Right atrium auricular region (tissue), 2 donors: Measurements from ENCODE around the gene BRD4. TPM values are rescaled to one million over a fixed set of nuclear protein-coding genes. Genes with fewer than 3 reads are reported as not detected.

Experiments
- DNase-seq: peaks from one replicate; pipeline ENCODE4 v3.0.0-alpha.2; 2019; ENCODE audit warnings: low spot score
- H3K27ac ChIP-seq, 2 donors: fragments of 200-600 bp; sonication (generic); 1 replicate in 1 of 2; 2 replicates in 1 of 2; pipeline ENCODE4 v1.5.1; 2016 to 2019
- H3K27me3 ChIP-seq, 2 donors: fragments of 200-600 bp; sonication (generic); one replicate each; pipeline versions ENCODE4 v1.5.1 to v1.6.0; 2017 to 2019
- H3K36me3 ChIP-seq: fragments of 200-600 bp; sonication (generic); one replicate; pipeline ENCODE4 v1.5.1; 2016
- H3K4me1 ChIP-seq, 2 donors: fragments of 200-600 bp; sonication (generic); one replicate each; pipeline versions ENCODE4 v1.5.1 to v1.6.0; 2017 to 2019
- H3K4me3 ChIP-seq, 2 donors: fragments of 200-600 bp; sonication (generic); 1 replicate in 1 of 2; 2 replicates in 1 of 2; pipeline ENCODE4 v1.5.1; 2017 to 2019; ENCODE audit warnings: mild to moderate bottlenecking in 1 of 2, moderate library complexity in 1 of 2
- H3K9me3 ChIP-seq, 2 donors: fragments of 200-600 bp; sonication (generic); one replicate each; pipeline ENCODE4 v1.5.1; 2019
- CTCF ChIP-seq, 2 donors: fragments of 200-600 bp; sonication (generic); IDR thresholded peaks; one replicate each; pipeline ENCODE4 v1.5.1; 2019; ENCODE audit warnings: antibody characterized with exemption in 2 of 2
- total RNA-seq, 2 donors: library from RNA; depleted of rRNA; stranded (reverse); fragments of >200 nt; gene quantifications; one replicate each; pipeline ENCODE4 v1.1.0, GENCODE V29; 2016

The BRD4 gene
- total RNA-seq, 2 donors from 2014 or later, result 23.6 to 41.0 TPM

- Histone ChIP-seq H3K4me1 (peaks cover 0 to 64% of the 10 kb centered on the region in 2 donors), H3K27ac (peak overlapping the region in 1 of 2 donors; percentile 4), H3K36me3 (peaks cover 57% of the 10 kb centered on the region), H3K9me3 (no peaks in the 10 kb centered on the region), H3K27me3 (no peaks in the 10 kb centered on the region), H3K4me3 (no peak overlapping the region)
- no peak for TF ChIP-seq CTCF (IDR thresholded peaks at IDR 0.05)
- no peak for DNase-seq
Observed at GRCh38 chr19:15372470-15372869, 40.1 kb upstream of the BRD4 start.

GRCh38 chr19:15371786-15372380, 39.5 kb upstream of the BRD4 start:
- no peak for TF ChIP-seq CTCF (IDR thresholded peaks at IDR 0.05)
- Histone ChIP-seq H3K4me3 (no peak overlapping the region), H3K36me3 (peaks cover 63% of the 10 kb centered on the region), H3K27me3 (no peaks in the 10 kb centered on the region), H3K4me1 (peaks cover 0 to 64% of the 10 kb centered on the region in 2 donors), H3K27ac (peak overlapping the region in 1 of 2 donors; percentile 4), H3K9me3 (no peaks in the 10 kb centered on the region)
- no peak for DNase-seq

GRCh38 chr19:15371119-15371518, 38.8 kb upstream of the BRD4 start:
- Histone ChIP-seq H3K9me3 (no peaks in the 10 kb centered on the region), H3K27me3 (no peaks in the 10 kb centered on the region), H3K36me3 (peaks cover 69% of the 10 kb centered on the region), H3K4me3 (no peak overlapping the region), H3K27ac (no peak overlapping the region), H3K4me1 (peaks cover 0 to 58% of the 10 kb centered on the region in 2 donors)
- DNase-seq, result no peak
- no peak for TF ChIP-seq CTCF (IDR thresholded peaks at IDR 0.05)

- Histone ChIP-seq H3K4me3 (no peak overlapping the region), H3K9me3 (no peaks in the 10 kb centered on the region), H3K27ac (no peak overlapping the region), H3K4me1 (peaks cover 0 to 44% of the 10 kb centered on the region in 2 donors), H3K27me3 (no peaks in the 10 kb centered on the region), H3K36me3 (peaks cover 81% of the 10 kb centered on the region)
- DNase-seq, result no peak
- no peak for TF ChIP-seq CTCF (IDR thresholded peaks at IDR 0.05)
Observed at GRCh38 chr19:15369594-15369891, 37.2 kb upstream of the BRD4 start.

- Histone ChIP-seq H3K9me3 (no peaks in the 10 kb centered on the region), H3K27ac (peak overlapping the region in 1 of 2 donors; percentile 68), H3K27me3 (no peaks in the 10 kb centered on the region), H3K36me3 (peaks cover 82% of the 10 kb centered on the region), H3K4me3 (no peak overlapping the region), H3K4me1 (peaks cover 0 to 38% of the 10 kb centered on the region in 2 donors)
- no peak for DNase-seq
- TF ChIP-seq CTCF (IDR thresholded peaks at IDR 0.05), result no peak
Observed at GRCh38 chr19:15368798-15369593, 36.7 kb upstream of the BRD4 start.
